ENCODE measurements around the gene RNFT1.

DNA sequence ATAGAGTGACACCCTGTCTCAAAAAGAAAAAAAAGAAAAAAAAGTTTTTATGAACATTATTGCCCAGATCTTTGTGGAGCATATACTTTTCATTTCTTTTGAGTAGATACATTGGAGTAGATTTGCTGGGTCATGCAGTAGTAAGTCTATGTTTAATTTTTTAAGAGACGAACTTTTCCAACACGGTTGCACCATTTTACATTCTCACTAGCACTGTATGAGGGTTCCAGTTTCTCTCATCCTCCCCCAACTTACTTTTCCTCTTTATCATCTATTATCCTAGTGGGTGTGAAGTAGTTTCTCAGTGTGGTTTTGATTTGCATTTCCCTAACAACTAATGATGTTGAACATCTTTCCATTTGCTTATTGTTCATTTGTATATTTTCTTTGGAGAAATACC lies 61.1 kb downstream of the RNFT1 start:
- TF ChIP-seq SCRT1 (tag by site-specific recombination; IDR thresholded peaks at IDR 0.05; ENCODE audit: borderline replicate concordance) (no peak), IKZF3 (tag by site-specific recombination; IDR thresholded peaks at IDR 0.05) (no peak), OVOL3 (tag by site-specific recombination; IDR thresholded peaks at IDR 0.05) (no peak), ZEB2 (tag by site-specific recombination; IDR thresholded peaks at IDR 0.05) (no peak), YY1 (tag by site-specific recombination; IDR thresholded peaks at IDR 0.05) (no peak), ZNF768 (tag by site-specific recombination; IDR thresholded peaks at IDR 0.05) (no peak), ZNF292 (tag by site-specific recombination; IDR thresholded peaks at IDR 0.05; ENCODE audit: borderline replicate concordance, low read depth) (no peak), ZBTB48 (tag by site-specific recombination; IDR thresholded peaks at IDR 0.05) (no peak)
- TF ChIP-seq, protein P1, sequence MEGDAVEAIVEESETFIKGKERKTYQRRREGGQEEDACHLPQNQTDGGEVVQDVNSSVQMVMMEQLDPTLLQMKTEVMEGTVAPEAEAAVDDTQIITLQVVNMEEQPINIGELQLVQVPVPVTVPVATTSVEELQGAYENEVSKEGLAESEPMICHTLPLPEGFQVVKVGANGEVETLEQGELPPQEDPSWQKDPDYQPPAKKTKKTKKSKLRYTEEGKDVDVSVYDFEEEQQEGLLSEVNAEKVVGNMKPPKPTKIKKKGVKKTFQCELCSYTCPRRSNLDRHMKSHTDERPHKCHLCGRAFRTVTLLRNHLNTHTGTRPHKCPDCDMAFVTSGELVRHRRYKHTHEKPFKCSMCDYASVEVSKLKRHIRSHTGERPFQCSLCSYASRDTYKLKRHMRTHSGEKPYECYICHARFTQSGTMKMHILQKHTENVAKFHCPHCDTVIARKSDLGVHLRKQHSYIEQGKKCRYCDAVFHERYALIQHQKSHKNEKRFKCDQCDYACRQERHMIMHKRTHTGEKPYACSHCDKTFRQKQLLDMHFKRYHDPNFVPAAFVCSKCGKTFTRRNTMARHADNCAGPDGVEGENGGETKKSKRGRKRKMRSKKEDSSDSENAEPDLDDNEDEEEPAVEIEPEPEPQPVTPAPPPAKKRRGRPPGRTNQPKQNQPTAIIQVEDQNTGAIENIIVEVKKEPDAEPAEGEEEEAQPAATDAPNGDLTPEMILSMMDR (tag by site-specific recombination; IDR thresholded peaks at IDR 0.05), result no peak
- TF ChIP-seq, protein P2, sequence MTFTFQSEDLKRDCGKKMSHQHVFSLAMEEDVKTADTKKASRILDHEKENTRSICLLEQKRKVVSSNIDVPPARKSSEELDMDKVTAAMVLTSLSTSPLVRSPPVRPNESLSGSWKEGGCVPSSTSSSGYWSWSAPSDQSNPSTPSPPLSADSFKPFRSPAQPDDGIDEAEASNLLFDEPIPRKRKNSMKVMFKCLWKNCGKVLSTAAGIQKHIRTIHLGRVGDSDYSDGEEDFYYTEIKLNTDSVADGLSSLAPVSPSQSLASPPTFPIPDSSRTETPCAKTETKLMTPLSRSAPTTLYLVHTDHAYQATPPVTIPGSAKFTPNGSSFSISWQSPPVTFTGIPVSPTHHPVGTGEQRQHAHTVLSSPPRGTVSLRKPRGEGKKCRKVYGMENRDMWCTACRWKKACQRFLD (tag by site-specific recombination; IDR thresholded peaks at IDR 0.05), result no peak
- TF ChIP-seq, protein P3, sequence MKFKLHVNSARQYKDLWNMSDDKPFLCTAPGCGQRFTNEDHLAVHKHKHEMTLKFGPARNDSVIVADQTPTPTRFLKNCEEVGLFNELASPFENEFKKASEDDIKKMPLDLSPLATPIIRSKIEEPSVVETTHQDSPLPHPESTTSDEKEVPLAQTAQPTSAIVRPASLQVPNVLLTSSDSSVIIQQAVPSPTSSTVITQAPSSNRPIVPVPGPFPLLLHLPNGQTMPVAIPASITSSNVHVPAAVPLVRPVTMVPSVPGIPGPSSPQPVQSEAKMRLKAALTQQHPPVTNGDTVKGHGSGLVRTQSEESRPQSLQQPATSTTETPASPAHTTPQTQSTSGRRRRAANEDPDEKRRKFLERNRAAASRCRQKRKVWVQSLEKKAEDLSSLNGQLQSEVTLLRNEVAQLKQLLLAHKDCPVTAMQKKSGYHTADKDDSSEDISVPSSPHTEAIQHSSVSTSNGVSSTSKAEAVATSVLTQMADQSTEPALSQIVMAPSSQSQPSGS (tag by site-specific recombination; IDR thresholded peaks at IDR 0.05; ENCODE audit: low read depth), result no peak

Data from HEK293 (cell line).